Measurements from ENCODE around the gene KCNF1.

The KCNF1 gene

GRCh38 chr2:10880586-10881321 lies 31.0 kb upstream of the KCNF1 start:
- DNase-seq (ENCODE audit: low spot score), result no peak

GRCh38 chr2:10882568-10882967 lies 29.2 kb upstream of the KCNF1 start:
- no peak for DNase-seq (ENCODE audit: low spot score)

- no peak for DNase-seq (ENCODE audit: low spot score)
Measured at GRCh38 chr2:10883066-10883465, 28.7 kb upstream of the KCNF1 start.

GRCh38 chr2:10883801-10884478 lies 27.8 kb upstream of the KCNF1 start:
- DNase-seq (ENCODE audit: low spot score), result no peak

GRCh38 chr2:10884574-10884975 lies 27.2 kb upstream of the KCNF1 start:
- DNase-seq (ENCODE audit: low spot score), result no peak

GRCh38 chr2:10885094-10885860 lies 26.5 kb upstream of the KCNF1 start:
- DNase-seq (ENCODE audit: low spot score), result no peak

- DNase-seq (ENCODE audit: low spot score), result no peak
Measured at GRCh38 chr2:10887476-10887875, 24.3 kb upstream of the KCNF1 start.

- DNase-seq (ENCODE audit: low spot score), result no peak
Measured at GRCh38 chr2:10889651-10890215, 22.0 kb upstream of the KCNF1 start.

- DNase-seq (ENCODE audit: low spot score), result no peak
Measured at GRCh38 chr2:10890706-10891270, 20.9 kb upstream of the KCNF1 start.

GRCh38 chr2:10891390-10891789 lies 20.3 kb upstream of the KCNF1 start:
- DNase-seq (ENCODE audit: low spot score), result no peak

- DNase-seq (ENCODE audit: low spot score), result no peak
Measured at GRCh38 chr2:10891848-10892247, 19.9 kb upstream of the KCNF1 start.

GRCh38 chr2:10892316-10892715 lies 19.4 kb upstream of the KCNF1 start:
- DNase-seq (ENCODE audit: low spot score), result no peak

- no peak for DNase-seq (ENCODE audit: low spot score)
Measured at GRCh38 chr2:10892796-10893350, 18.9 kb upstream of the KCNF1 start.

GRCh38 chr2:10894264-10894935 lies 17.3 kb upstream of the KCNF1 start:
- DNase-seq (ENCODE audit: low spot score), result no peak

- DNase-seq (ENCODE audit: low spot score), result no peak
Measured at GRCh38 chr2:10895231-10895630, 16.5 kb upstream of the KCNF1 start.

GRCh38 chr2:10897956-10898355 lies 13.8 kb upstream of the KCNF1 start:
- DNase-seq (ENCODE audit: low spot score), result peak; percentile 60

- no peak for DNase-seq (ENCODE audit: low spot score)
Measured at GRCh38 chr2:10900216-10901109, 11.3 kb upstream of the KCNF1 start.

- DNase-seq (ENCODE audit: low spot score), result peak; percentile 39
Measured at GRCh38 chr2:10901160-10901939, 10.4 kb upstream of the KCNF1 start.

GRCh38 chr2:10903861-10904210 lies 7.9 kb upstream of the KCNF1 start:
- DNase-seq (ENCODE audit: low spot score), result no peak

GRCh38 chr2:10904455-10904854 lies 7.3 kb upstream of the KCNF1 start:
- no peak for DNase-seq (ENCODE audit: low spot score)
